ENCODE measurements around the gene CCDC185.

DNA sequence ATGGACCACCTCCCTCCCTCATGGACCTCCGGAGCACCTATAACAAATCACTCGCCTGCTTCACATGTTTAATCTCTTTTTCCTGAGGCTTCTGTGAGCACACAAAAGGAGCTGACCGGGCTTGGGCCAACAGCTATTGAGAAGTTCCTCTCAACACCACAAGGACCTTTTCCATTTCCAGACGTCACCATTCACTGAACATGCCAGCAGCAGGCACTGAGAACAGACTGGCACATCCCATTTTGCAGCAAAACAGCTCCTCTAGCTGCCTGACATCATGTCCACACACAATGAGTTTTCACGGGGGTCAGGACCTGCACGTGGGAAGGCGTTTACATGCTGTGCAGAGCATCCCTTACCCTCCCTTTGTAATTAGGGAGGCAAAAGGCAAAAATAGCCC lies 40.3 kb upstream of the CCDC185 start:
- TF ChIP-seq, protein P1, sequence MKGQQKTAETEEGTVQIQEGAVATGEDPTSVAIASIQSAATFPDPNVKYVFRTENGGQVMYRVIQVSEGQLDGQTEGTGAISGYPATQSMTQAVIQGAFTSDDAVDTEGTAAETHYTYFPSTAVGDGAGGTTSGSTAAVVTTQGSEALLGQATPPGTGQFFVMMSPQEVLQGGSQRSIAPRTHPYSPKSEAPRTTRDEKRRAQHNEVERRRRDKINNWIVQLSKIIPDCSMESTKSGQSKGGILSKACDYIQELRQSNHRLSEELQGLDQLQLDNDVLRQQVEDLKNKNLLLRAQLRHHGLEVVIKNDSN (IDR thresholded peaks at IDR 0.05) = no peak
- TF ChIP-seq, protein P2, sequence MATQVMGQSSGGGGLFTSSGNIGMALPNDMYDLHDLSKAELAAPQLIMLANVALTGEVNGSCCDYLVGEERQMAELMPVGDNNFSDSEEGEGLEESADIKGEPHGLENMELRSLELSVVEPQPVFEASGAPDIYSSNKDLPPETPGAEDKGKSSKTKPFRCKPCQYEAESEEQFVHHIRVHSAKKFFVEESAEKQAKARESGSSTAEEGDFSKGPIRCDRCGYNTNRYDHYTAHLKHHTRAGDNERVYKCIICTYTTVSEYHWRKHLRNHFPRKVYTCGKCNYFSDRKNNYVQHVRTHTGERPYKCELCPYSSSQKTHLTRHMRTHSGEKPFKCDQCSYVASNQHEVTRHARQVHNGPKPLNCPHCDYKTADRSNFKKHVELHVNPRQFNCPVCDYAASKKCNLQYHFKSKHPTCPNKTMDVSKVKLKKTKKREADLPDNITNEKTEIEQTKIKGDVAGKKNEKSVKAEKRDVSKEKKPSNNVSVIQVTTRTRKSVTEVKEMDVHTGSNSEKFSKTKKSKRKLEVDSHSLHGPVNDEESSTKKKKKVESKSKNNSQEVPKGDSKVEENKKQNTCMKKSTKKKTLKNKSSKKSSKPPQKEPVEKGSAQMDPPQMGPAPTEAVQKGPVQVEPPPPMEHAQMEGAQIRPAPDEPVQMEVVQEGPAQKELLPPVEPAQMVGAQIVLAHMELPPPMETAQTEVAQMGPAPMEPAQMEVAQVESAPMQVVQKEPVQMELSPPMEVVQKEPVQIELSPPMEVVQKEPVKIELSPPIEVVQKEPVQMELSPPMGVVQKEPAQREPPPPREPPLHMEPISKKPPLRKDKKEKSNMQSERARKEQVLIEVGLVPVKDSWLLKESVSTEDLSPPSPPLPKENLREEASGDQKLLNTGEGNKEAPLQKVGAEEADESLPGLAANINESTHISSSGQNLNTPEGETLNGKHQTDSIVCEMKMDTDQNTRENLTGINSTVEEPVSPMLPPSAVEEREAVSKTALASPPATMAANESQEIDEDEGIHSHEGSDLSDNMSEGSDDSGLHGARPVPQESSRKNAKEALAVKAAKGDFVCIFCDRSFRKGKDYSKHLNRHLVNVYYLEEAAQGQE (IDR thresholded peaks at IDR 0.05; ENCODE audit: low read depth) = no peak
- TF ChIP-seq EP300 (IDR thresholded peaks at IDR 0.05; ENCODE audit: borderline replicate concordance) = no peak
- no peak for TF ChIP-seq TCF12 (IDR thresholded peaks at IDR 0.05; ENCODE audit: low read depth)
- TF ChIP-seq TAF1 (IDR thresholded peaks at IDR 0.05; ENCODE audit: low read depth) = no peak
- no peak for TF ChIP-seq ZBTB7A (IDR thresholded peaks at IDR 0.05; ENCODE audit: low read depth)
- TF ChIP-seq, protein P3, sequence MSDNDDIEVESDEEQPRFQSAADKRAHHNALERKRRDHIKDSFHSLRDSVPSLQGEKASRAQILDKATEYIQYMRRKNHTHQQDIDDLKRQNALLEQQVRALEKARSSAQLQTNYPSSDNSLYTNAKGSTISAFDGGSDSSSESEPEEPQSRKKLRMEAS (IDR thresholded peaks at IDR 0.05) = no peak
- no peak for TF ChIP-seq RAD21 (IDR thresholded peaks at IDR 0.05; ENCODE audit: low read depth)
- TF ChIP-seq EGR1 (IDR thresholded peaks at IDR 0.05) = no peak
